Measurements from ENCODE around the gene CNN3.

DNA sequence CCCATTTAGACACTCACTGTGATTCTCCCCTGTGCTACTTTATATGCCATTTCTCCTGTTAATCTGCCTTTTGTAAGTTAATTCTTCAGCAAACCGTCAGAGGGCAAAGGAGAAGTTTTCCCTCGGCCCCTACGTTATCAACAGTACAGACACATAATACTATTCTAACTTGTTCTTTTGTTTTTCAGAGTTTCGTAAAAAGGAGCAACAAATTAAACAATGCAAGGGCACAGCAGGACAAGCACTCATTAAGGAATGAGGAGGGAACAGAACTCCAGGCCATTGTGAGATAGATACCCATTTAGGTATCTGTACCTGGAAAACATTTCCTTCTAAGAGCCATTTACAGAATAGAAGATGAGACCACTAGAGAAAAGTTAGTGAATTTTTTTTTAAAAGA lies 32.3 kb downstream of the CNN3 start:
- no peak for TF ChIP-seq ESRRA (IDR thresholded peaks at IDR 0.05; ENCODE audit: borderline replicate concordance, low read length)
- TF ChIP-seq JUN (IDR thresholded peaks at IDR 0.05): no peak
- TF ChIP-seq SMC3 (IDR thresholded peaks at IDR 0.05): no peak
- TF ChIP-seq POLR2A (IDR thresholded peaks at IDR 0.05; ENCODE audit: low read length): no peak
- TF ChIP-seq, protein P1, sequence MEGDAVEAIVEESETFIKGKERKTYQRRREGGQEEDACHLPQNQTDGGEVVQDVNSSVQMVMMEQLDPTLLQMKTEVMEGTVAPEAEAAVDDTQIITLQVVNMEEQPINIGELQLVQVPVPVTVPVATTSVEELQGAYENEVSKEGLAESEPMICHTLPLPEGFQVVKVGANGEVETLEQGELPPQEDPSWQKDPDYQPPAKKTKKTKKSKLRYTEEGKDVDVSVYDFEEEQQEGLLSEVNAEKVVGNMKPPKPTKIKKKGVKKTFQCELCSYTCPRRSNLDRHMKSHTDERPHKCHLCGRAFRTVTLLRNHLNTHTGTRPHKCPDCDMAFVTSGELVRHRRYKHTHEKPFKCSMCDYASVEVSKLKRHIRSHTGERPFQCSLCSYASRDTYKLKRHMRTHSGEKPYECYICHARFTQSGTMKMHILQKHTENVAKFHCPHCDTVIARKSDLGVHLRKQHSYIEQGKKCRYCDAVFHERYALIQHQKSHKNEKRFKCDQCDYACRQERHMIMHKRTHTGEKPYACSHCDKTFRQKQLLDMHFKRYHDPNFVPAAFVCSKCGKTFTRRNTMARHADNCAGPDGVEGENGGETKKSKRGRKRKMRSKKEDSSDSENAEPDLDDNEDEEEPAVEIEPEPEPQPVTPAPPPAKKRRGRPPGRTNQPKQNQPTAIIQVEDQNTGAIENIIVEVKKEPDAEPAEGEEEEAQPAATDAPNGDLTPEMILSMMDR (IDR thresholded peaks at IDR 0.05): no peak
- TF ChIP-seq HDAC2 (IDR thresholded peaks at IDR 0.05): no peak
- no peak for TF ChIP-seq MAFK (IDR thresholded peaks at IDR 0.05; ENCODE audit: partially characterized antibody)
- TF ChIP-seq EHF (CRISPR knock-in tag; IDR thresholded peaks at IDR 0.05): no peak
- no peak for TF ChIP-seq CEBPB (IDR thresholded peaks at IDR 0.05)
- no peak for TF ChIP-seq RFX5 (IDR thresholded peaks at IDR 0.05)
- TF ChIP-seq MAZ (IDR thresholded peaks at IDR 0.05; ENCODE audit: borderline replicate concordance, low read depth, low read length): no peak
- TF ChIP-seq, protein P2, sequence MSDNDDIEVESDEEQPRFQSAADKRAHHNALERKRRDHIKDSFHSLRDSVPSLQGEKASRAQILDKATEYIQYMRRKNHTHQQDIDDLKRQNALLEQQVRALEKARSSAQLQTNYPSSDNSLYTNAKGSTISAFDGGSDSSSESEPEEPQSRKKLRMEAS (IDR thresholded peaks at IDR 0.05): no peak

All from A549 (cell line).